Uterus (tissue), 4 donors: ENCODE results near the gene MYO18B. TPM values are rescaled to one million over a fixed set of nuclear protein-coding genes. Genes with fewer than 3 reads are reported as not detected.

ENCODE experiments used
- DNase-seq, 2 donors: peaks; one replicate each; pipeline ENCODE4 v3.0.0-alpha.2; 2019 to 2020
- H3K27ac ChIP-seq, 2 donors: fragments of 200-600 bp; sonication (generic); 1 replicate in 1 of 2; 2 replicates in 1 of 2; pipeline ENCODE4 v1.5.1; 2016 to 2018
- H3K27me3 ChIP-seq, 2 donors: fragments of 200-600 bp; sonication (generic); one replicate each; pipeline ENCODE4 v1.5.1; 2018 to 2019; ENCODE audit warnings: control low read depth in 1 of 2
- H3K36me3 ChIP-seq, 2 donors: fragments of 200-600 bp; sonication (generic); one replicate each; pipeline ENCODE4 v1.5.1; 2019; ENCODE audit warnings: control low read depth in 1 of 2
- H3K4me1 ChIP-seq, 2 donors: fragments of 200-600 bp; sonication (generic); one replicate each; pipeline ENCODE4 v1.5.1; 2018 to 2019; ENCODE audit warnings: control low read depth in 1 of 2
- H3K4me3 ChIP-seq, 2 donors: fragments of 200-600 bp; sonication (generic); 1 replicate in 1 of 2; 2 replicates in 1 of 2; pipeline ENCODE4 v1.5.1; 2018 to 2019; ENCODE audit warnings: mild to moderate bottlenecking in 1 of 2
- H3K9me3 ChIP-seq, 2 donors: fragments of 200-600 bp; sonication (generic); one replicate each; pipeline ENCODE4 v1.5.1; 2019; ENCODE audit warnings: control low read depth in 1 of 2
- CTCF ChIP-seq, 4 experiments: fragments of 200-600 bp in 2 of 4; fragments of 450-650 bp in 2 of 4; sonication (generic) in 2 of 4; IDR thresholded peaks; one replicate each; pipeline ENCODE4 v1.5.1; 2016 to 2019; ENCODE audit warnings: antibody characterized with exemption in 4 of 4, mild to moderate bottlenecking in 2 of 4, moderate library complexity in 1 of 4
- POLR2A ChIP-seq, 2 donors: fragments of 450-650 bp; IDR thresholded peaks; one replicate each; pipeline ENCODE4 v1.6.1; 2016; ENCODE audit warnings: antibody characterized with exemption in 2 of 2, mild to moderate bottlenecking in 1 of 2, moderate library complexity in 1 of 2
- intact Hi-C: fragments of 100-400 bp; cut with DNase I; formaldehyde crosslinking; loops from one replicate; pipeline ENCODE4 v1.15.1; 2023; ENCODE audit warnings: low total_unique reads
- total RNA-seq, 4 donors: library from RNA; depleted of rRNA in 3 of 4; stranded (reverse); fragments of >200 nt in 3 of 4; gene quantifications; one replicate each; pipeline versions ENCODE4 v1.1.0 to v1.2.4, GENCODE V29; 2014 to 2023
- donor health status: DM: yes; HTN: yes; CAD: no.

Gene MYO18B
- total RNA-seq, 4 donors from 2014 or later = 0.41 to 0.43 TPM; not detected in 2

- H3K4me1 ChIP-seq = no peaks in the 10 kb centered on the region
- no peak overlapping the region for H3K4me3 ChIP-seq
- intact Hi-C loops = no loop called here
- no peak overlapping the region for H3K27ac ChIP-seq
- no peak for DNase-seq
- no peaks in the 10 kb centered on the region for H3K27me3 ChIP-seq
- H3K36me3 ChIP-seq = no peaks in the 10 kb centered on the region
- no peaks in the 10 kb centered on the region for H3K9me3 ChIP-seq
- TF ChIP-seq CTCF (IDR thresholded peaks at IDR 0.05) (no peak), POLR2A (IDR thresholded peaks at IDR 0.05) (no peak)
Measured at GRCh38 chr22:25782831-25783230, 40.8 kb downstream of the MYO18B start.

GRCh38 chr22:25783856-25784255 is 41.9 kb downstream of the MYO18B start:
- Histone ChIP-seq H3K4me3 (no peak overlapping the region), H3K27me3 (no peaks in the 10 kb centered on the region), H3K4me1 (no peaks in the 10 kb centered on the region), H3K9me3 (no peaks in the 10 kb centered on the region), H3K27ac (no peak overlapping the region), H3K36me3 (no peaks in the 10 kb centered on the region)
- intact Hi-C loops = no loop called here
- TF ChIP-seq POLR2A (IDR thresholded peaks at IDR 0.05) (no peak), CTCF (IDR thresholded peaks at IDR 0.05) (no peak)
- DNase-seq = no peak

DNA sequence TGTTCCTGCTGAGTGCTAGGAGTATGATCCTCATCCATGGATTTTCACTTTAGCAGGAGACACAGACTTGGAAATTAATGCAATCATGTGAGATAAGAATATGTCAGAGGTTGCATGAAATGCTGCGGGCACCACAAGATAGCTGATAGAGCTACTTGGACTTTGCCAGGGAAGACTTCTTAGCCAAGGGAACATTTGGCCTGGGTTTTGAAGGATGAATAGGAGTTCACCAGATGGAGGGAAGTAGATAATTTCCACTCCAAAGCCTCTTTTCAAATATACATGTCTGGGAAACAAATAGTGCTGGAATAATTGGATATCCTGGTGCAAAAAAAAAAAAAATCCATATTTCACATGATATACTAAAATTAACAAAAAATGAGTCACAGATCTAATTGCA is 44.2 kb downstream of the MYO18B start:
- no peak for DNase-seq
- TF ChIP-seq CTCF (IDR thresholded peaks at IDR 0.05) (no peak), POLR2A (IDR thresholded peaks at IDR 0.05) (no peak)
- no peaks in the 10 kb centered on the region for H3K36me3 ChIP-seq

GRCh38 chr22:25791556-25791955 is 49.6 kb downstream of the MYO18B start:
- Histone ChIP-seq H3K9me3 (no peaks in the 10 kb centered on the region), H3K4me1 (no peaks in the 10 kb centered on the region), H3K27ac (no peak overlapping the region), H3K27me3 (no peaks in the 10 kb centered on the region), H3K4me3 (no peak overlapping the region), H3K36me3 (no peaks in the 10 kb centered on the region)
- no peak for DNase-seq
- no peak for TF ChIP-seq POLR2A (IDR thresholded peaks at IDR 0.05)
- intact Hi-C loops = no loop called here

More for the DNA sequence above, 44.2 kb downstream of the MYO18B start:
- Histone ChIP-seq H3K27ac (no peak overlapping the region), H3K9me3 (no peaks in the 10 kb centered on the region), H3K27me3 (no peaks in the 10 kb centered on the region), H3K4me1 (no peaks in the 10 kb centered on the region), H3K4me3 (no peak overlapping the region)
- intact Hi-C loops = no loop called here

DNA sequence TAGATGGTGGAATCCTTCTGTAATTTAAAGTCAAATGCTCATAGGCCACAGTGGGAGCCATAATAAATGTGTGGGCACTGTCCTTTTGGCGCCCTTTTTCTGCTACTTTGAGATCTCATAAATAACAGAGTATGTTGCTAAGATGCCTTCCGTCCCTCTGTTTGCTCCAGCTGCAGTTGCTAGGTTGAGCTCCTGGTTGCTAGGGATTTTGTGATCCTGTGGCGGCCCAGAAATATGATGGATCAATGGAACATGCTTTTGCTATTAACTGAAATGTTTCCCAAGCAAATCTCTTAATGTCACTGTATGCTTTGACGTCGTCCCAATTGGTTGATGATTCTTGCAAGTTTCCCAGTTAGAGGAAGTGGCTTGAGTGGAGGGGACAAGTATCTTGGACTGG is 53.5 kb downstream of the MYO18B start:
- Histone ChIP-seq H3K4me1 (no peaks in the 10 kb centered on the region), H3K27me3 (no peaks in the 10 kb centered on the region), H3K27ac (no peak overlapping the region), H3K36me3 (no peaks in the 10 kb centered on the region), H3K9me3 (no peaks in the 10 kb centered on the region), H3K4me3 (no peak overlapping the region)
- intact Hi-C loops = no loop called here
- no peak for DNase-seq
- TF ChIP-seq CTCF (IDR thresholded peaks at IDR 0.05) = no peak
- no peak for TF ChIP-seq POLR2A (IDR thresholded peaks at IDR 0.05)
